Breast epithelium (tissue), 3 donors: ENCODE results near the gene STARD13.

Experiments
- CTCF ChIP-seq, 3 donors: fragments of 450-650 bp; IDR thresholded peaks; one replicate each; pipeline ENCODE4 v1.5.1; 2016 to 2017; ENCODE audit warnings: antibody characterized with exemption in 3 of 3, mild to moderate bottlenecking in 3 of 3, moderate library complexity in 3 of 3
- POLR2A ChIP-seq: fragments of 450-650 bp; IDR thresholded peaks from one replicate; pipeline ENCODE4 v1.6.1; 2016; ENCODE audit warnings: antibody characterized with exemption, mild to moderate bottlenecking, moderate library complexity
- POLR2AphosphoS5 ChIP-seq, 3 donors: sonication (generic); formaldehyde crosslinking; IDR thresholded peaks; one replicate each; pipeline ENCODE4 v1.6.1; 2017; ENCODE audit warnings: antibody characterized with exemption in 3 of 3

- TF ChIP-seq CTCF (IDR thresholded peaks at IDR 0.05) (no peak), POLR2AphosphoS5 (IDR thresholded peaks at IDR 0.05) (no peak), POLR2A (no peak)
Observed at GRCh38 chr13:33174931-33175330, 110.6 kb downstream of the STARD13 start.
